Measurements from ENCODE around the gene DPP6. TPM values are rescaled to one million over a fixed set of nuclear protein-coding genes. Genes with fewer than 3 reads are reported as not detected.

Gene DPP6
- total and polyA plus RNA-seq, 2 of the 8 experiments (the other 6 are each of a cell fraction or from before 2014, with no cell fraction given) = 4.7 to 6.8 TPM

DNA sequence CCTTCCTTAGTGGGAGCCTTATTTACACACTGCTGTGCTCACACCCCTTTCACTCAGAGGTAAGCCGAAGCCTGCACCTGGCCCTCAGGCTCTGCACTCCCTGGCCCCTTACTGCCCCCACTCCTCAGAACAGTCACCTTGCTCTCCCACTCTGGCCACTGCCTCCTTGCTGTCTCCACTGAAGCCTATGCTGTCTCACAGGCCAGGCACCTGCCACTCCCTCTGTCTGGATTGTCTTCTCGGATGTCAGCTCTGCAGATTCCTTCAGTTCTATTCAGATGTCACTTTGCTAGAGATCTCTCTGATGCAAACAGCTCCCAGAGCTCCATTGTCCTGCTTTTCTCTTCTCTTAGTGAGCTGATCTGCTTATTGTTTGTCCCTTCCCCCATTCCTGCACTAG is 390.7 kb downstream of the DPP6 start:
- Histone ChIP-seq H3K18ac (ENCODE audit: extremely low read depth, low read length) (no peak overlapping the region), H2BK12ac (ENCODE audit: low read depth, low read length) (no peak overlapping the region), H3K36me3 (ENCODE audit: control insufficient read depth in 2 of 4, insufficient read depth in 4 of 4, low read length in 3 of 4) (no peaks in the 10 kb centered on the region), H3K79me1 (ENCODE audit: low read depth, low read length) (no peaks in the 10 kb centered on the region), H2BK20ac (ENCODE audit: low read length) (no peak overlapping the region), H3K56ac (replicated peaks; ENCODE audit: insufficient read length, low read depth, low read length) (no peak overlapping the region), H4K5ac (ENCODE audit: insufficient read length, low read depth, low read length) (no peak overlapping the region), H3K4ac (replicated peaks; ENCODE audit: insufficient read length, low read depth, low read length) (no peak overlapping the region), H4K8ac (ENCODE audit: extremely low read depth, insufficient read depth, low read length) (no peak overlapping the region), H3K23me2 (ENCODE audit: low read depth, low read length) (peaks cover 3% of the 10 kb centered on the region; the same call in 1 of the 2 replicates), H3K4me3 (ENCODE audit: extremely low read depth in 1 of 4, insufficient read depth in 2 of 4, low read depth in 3 of 4, low read length in 4 of 4) (no peak overlapping the region), H2BK120ac (replicated peaks; ENCODE audit: low read depth, low read length) (no peak overlapping the region), H2BK5ac (ENCODE audit: low read depth, low read length) (no peak overlapping the region), H3K79me2 (ENCODE audit: control insufficient read depth in 1 of 2, insufficient read depth in 2 of 2, low read length in 2 of 2) (no peaks in the 10 kb centered on the region), H3K14ac (ENCODE audit: insufficient read length) (no peak overlapping the region), H3K4me1 (replicated peaks in 1 of 4; ENCODE audit: control insufficient read depth in 3 of 4, insufficient read depth in 4 of 4, low read length in 3 of 4) (peaks cover 0 to 3% (median 0%) of the 10 kb centered on the region in 4 experiments; a peak in 2 of 7 replicates), H2AFZ (ENCODE audit: low read length) (no peak overlapping the region), H4K20me1 (replicated peaks in 1 of 2; ENCODE audit: control insufficient read depth in 1 of 2, insufficient read depth in 2 of 2, low read length in 2 of 2) (no peaks in the 10 kb centered on the region), H3K23ac (ENCODE audit: insufficient read length) (no peak overlapping the region), H3K9ac (replicated peaks in 1 of 4; ENCODE audit: extremely low read depth in 1 of 4, low read depth in 3 of 4, low read length in 3 of 4) (no peak overlapping the region; a peak in 1 of 7 replicates), H2BK15ac (ENCODE audit: low read length) (no peak overlapping the region), H3K9me3 (ENCODE audit: insufficient read depth in 2 of 2, low read depth in 1 of 2, low read length in 1 of 2) (no peaks in the 10 kb centered on the region; a peak in 1 of 4 replicates), H3K27me3 (replicated peaks in 1 of 4; ENCODE audit: control insufficient read depth in 3 of 4, extremely low read depth in 1 of 4, insufficient read depth in 3 of 4, low read length in 3 of 4) (no peaks in the 10 kb centered on the region), H3K27ac (ENCODE audit: low read depth, low read length) (no peak overlapping the region), H4K91ac (replicated peaks; ENCODE audit: insufficient read length, low read length) (no peak overlapping the region), H3K4me2 (ENCODE audit: insufficient read depth in 1 of 2, low read depth in 2 of 2, low read length in 2 of 2) (no peak overlapping the region), H2AK5ac (ENCODE audit: low read depth, low read length) (no peak overlapping the region)
- WGBS, 2 experiments (ENCODE audit: extremely low coverage in 1 of 2, insufficient coverage in 1 of 2, insufficient read length in 1 of 2, insufficient replicate concordance in 2 of 2, low coverage in 1 of 2, low lambda C conversion rate in 2 of 2, missing lambda C conversion rate in 1 of 2) = 64% methylated on average over 2 of the region's 2 CpGs; no CpG with 5 or more reads in 1 of the 2 experiments
- CTCF ChIA-PET (ENCODE audit: partially characterized antibody) = no interaction called here
- POLR2A ChIA-PET (ENCODE audit: partially characterized antibody) = interaction anchor here (1.0 to 1.1 kb wide), 2 partner anchors 9 kb away, joined by 3 read pairs; no protein-coding TSS in a partner anchor
- DNase-seq (ENCODE audit: low read depth in 1 of 2, low spot score in 2 of 2) = no peak
- FAIRE-seq = no peak
- no peak for TF ChIP-seq RNF2 (IDR thresholded peaks at IDR 0.05; ENCODE audit: borderline replicate concordance, low read depth, low read length, missing control alignments, poor library complexity, severe bottlenecking)
- TF ChIP-seq RAD21 (IDR thresholded peaks at IDR 0.05 in 1 of 2, conservative IDR thresholded peaks at IDR 0.05 in 1 of 2; ENCODE audit: low read depth in 2 of 2, low read length in 2 of 2) = no peak
- no peak for TF ChIP-seq EGR1 (IDR thresholded peaks at IDR 0.05; ENCODE audit: borderline replicate concordance, low read depth, low read length)
- TF ChIP-seq SIX5 (IDR thresholded peaks at IDR 0.05; ENCODE audit: low read depth, low read length) = no peak
- no peak for TF ChIP-seq RBBP5 (IDR thresholded peaks at IDR 0.05; ENCODE audit: borderline replicate concordance, low read depth, low read length)
- no peak for TF ChIP-seq BACH1 (IDR thresholded peaks at IDR 0.05; ENCODE audit: low read length)
- TF ChIP-seq, protein P1, sequence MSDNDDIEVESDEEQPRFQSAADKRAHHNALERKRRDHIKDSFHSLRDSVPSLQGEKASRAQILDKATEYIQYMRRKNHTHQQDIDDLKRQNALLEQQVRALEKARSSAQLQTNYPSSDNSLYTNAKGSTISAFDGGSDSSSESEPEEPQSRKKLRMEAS (IDR thresholded peaks at IDR 0.05) = no peak
- no peak for TF ChIP-seq ASH2L (IDR thresholded peaks at IDR 0.05; ENCODE audit: low read length)
- TF ChIP-seq TAF7 (optimal IDR thresholded peaks at IDR 0.05; ENCODE audit: borderline replicate concordance, low read depth, low read length) = no peak
- TF ChIP-seq RFX5 (IDR thresholded peaks at IDR 0.05; ENCODE audit: borderline replicate concordance, low read depth, low read length) = no peak
- no peak for TF ChIP-seq SAP30 (IDR thresholded peaks at IDR 0.05; ENCODE audit: insufficient read depth, insufficient replicate concordance, low read length)
- no peak for TF ChIP-seq BCL11A (IDR thresholded peaks at IDR 0.05; ENCODE audit: low read depth in 2 of 2, low read length in 2 of 2)
- no peak for TF ChIP-seq TAF1 (IDR thresholded peaks at IDR 0.05; ENCODE audit: low read depth, low read length)
